ENCODE results near the gene FAM50B.

FAM50B gene

GRCh38 chr6:3848925-3849605 is at the start of gene FAM50B:
Gene FAM50B (plus strand): TSS chr6:3849373. CDS start chr6:3849812, 439 bp downstream.
- Histone ChIP-seq H4K20me1 (ENCODE audit: low read depth, low read length) (no peaks in the 10 kb centered on the region), H3K36me3 (ENCODE audit: low read length) (no peaks in the 10 kb centered on the region), H3K9ac (ENCODE audit: low read length) (no peak within 1 kb of the TSS), H2AFZ (ENCODE audit: low read depth, low read length, severe bottlenecking) (no peak within 1 kb of the TSS), H3K27me3 (ENCODE audit: low read length) (no peaks in the 10 kb centered on the region), H3K27ac (ENCODE audit: low read depth, low read length) (no peak within 1 kb of the TSS), H3F3A (ENCODE audit: insufficient read depth) (no peaks in the 10 kb centered on the region), H3K4me2 (ENCODE audit: low read depth, low read length, poor library complexity, severe bottlenecking) (no peak within 1 kb of the TSS), H3K4me3 (ENCODE audit: insufficient read depth, low read length, poor library complexity, severe bottlenecking) (no peak within 1 kb of the TSS), H3K9me2 (replicated peaks; ENCODE audit: insufficient read depth, low read length) (no peaks in the 10 kb centered on the region), H3K9me3 (ENCODE audit: insufficient read depth, low read length) (no peaks in the 10 kb centered on the region), H3K79me2 (ENCODE audit: insufficient read depth, low read length) (no peaks in the 10 kb centered on the region)
- TF ChIP-seq CTCF (IDR thresholded peaks at IDR 0.05; ENCODE audit: insufficient read depth, low read length, poor library complexity, severe bottlenecking) (peak; percentile 66), EZH2phosphoT487 (conservative IDR thresholded peaks at IDR 0.05; ENCODE audit: low read length) (no peak)

- no peak overlapping the region for H3K27ac ChIP-seq (ENCODE audit: low read depth, low read length)
- H3K9me2 ChIP-seq (replicated peaks; ENCODE audit: insufficient read depth, low read length) = no peaks in the 10 kb centered on the region
- TF ChIP-seq EZH2phosphoT487 (conservative IDR thresholded peaks at IDR 0.05; ENCODE audit: low read length) (no peak), CTCF (IDR thresholded peaks at IDR 0.05; ENCODE audit: insufficient read depth, low read length, poor library complexity, severe bottlenecking) (no peak)
Measured at GRCh38 chr6:3799719-3800118, 49.5 kb upstream of the FAM50B start.

GRCh38 chr6:3800850-3801591 is 48.2 kb upstream of the FAM50B start:
- H3K27me3 ChIP-seq (ENCODE audit: low read length) = no peaks in the 10 kb centered on the region; the same call in 1 of the 2 replicates
- H3K27ac ChIP-seq (ENCODE audit: low read depth, low read length) = no peak overlapping the region
- no peak overlapping the region for H2AFZ ChIP-seq (ENCODE audit: low read depth, low read length, severe bottlenecking)
- H3K9ac ChIP-seq (ENCODE audit: low read length) = no peak overlapping the region
- no peaks in the 10 kb centered on the region for H3K79me2 ChIP-seq (ENCODE audit: insufficient read depth, low read length)
- H3F3A ChIP-seq (ENCODE audit: insufficient read depth) = no peaks in the 10 kb centered on the region
- no peaks in the 10 kb centered on the region for H3K9me2 ChIP-seq (replicated peaks; ENCODE audit: insufficient read depth, low read length)
- no peaks in the 10 kb centered on the region for H4K20me1 ChIP-seq (ENCODE audit: low read depth, low read length)
- H3K9me3 ChIP-seq (ENCODE audit: insufficient read depth, low read length) = no peaks in the 10 kb centered on the region
- H3K4me3 ChIP-seq (ENCODE audit: insufficient read depth, low read length, poor library complexity, severe bottlenecking) = no peak overlapping the region
- no peak overlapping the region for H3K4me2 ChIP-seq (ENCODE audit: low read depth, low read length, poor library complexity, severe bottlenecking)
- no peaks in the 10 kb centered on the region for H3K36me3 ChIP-seq (ENCODE audit: low read length)
- TF ChIP-seq CTCF (IDR thresholded peaks at IDR 0.05; ENCODE audit: insufficient read depth, low read length, poor library complexity, severe bottlenecking) = no peak
- no peak for TF ChIP-seq EZH2phosphoT487 (conservative IDR thresholded peaks at IDR 0.05; ENCODE audit: low read length)

More at GRCh38 chr6:3799719-3800118, 49.5 kb upstream of the FAM50B start:
- no peak overlapping the region for H2AFZ ChIP-seq (ENCODE audit: low read depth, low read length, severe bottlenecking)
- H3K36me3 ChIP-seq (ENCODE audit: low read length) = no peaks in the 10 kb centered on the region
- no peak overlapping the region for H3K9ac ChIP-seq (ENCODE audit: low read length)
- H4K20me1 ChIP-seq (ENCODE audit: low read depth, low read length) = no peaks in the 10 kb centered on the region
- no peak overlapping the region for H3K4me2 ChIP-seq (ENCODE audit: low read depth, low read length, poor library complexity, severe bottlenecking)
- no peaks in the 10 kb centered on the region for H3K9me3 ChIP-seq (ENCODE audit: insufficient read depth, low read length)
- no peaks in the 10 kb centered on the region for H3F3A ChIP-seq (ENCODE audit: insufficient read depth)
- no peaks in the 10 kb centered on the region; the same call in 1 of the 2 replicates for H3K27me3 ChIP-seq (ENCODE audit: low read length)
- H3K79me2 ChIP-seq (ENCODE audit: insufficient read depth, low read length) = no peaks in the 10 kb centered on the region
- no peak overlapping the region for H3K4me3 ChIP-seq (ENCODE audit: insufficient read depth, low read length, poor library complexity, severe bottlenecking)

Data from SU-DHL-6 (cell line).